Right ventricle myocardium inferior (tissue), 1 donor: ENCODE results near the gene IL36B. TPM values are rescaled to one million over a fixed set of nuclear protein-coding genes. Genes with fewer than 3 reads are reported as not detected.
"Not testable (repeated sequence)": the region's sequence is repeated elsewhere in the genome, so short reads cannot be mapped to it uniquely, and the experiment has no call there.

Source experiments
- ATAC-seq: fragments of 200-7000 bp; cut with Tn5 transposase; one replicate; pipeline ENCODE4 v1.9.1; 2020; ENCODE audit warnings: mild to moderate bottlenecking, moderate library complexity
- DNase-seq: peaks from one replicate; pipeline ENCODE4 v3.0.0; 2021; ENCODE audit errors: missing footprints
- intact Hi-C: fragments of 100-400 bp; cut with DNase I; formaldehyde crosslinking; loops from one replicate; pipeline ENCODE4 v1.11.0; 2022
- long read RNA-seq: library from polyadenylated mRNA; unstranded; transcript quantifications from one replicate; pipeline ENCODE4 v2.0.0, GENCODE V29; 2021
- total RNA-seq: library from RNA; stranded (reverse); fragmentation: NEBNext Ultra II Directional; extraction: Animal tissue kit (Norgen Biotek cat#: 25700); gene quantifications from one replicate; pipeline ENCODE4 v1.2.1, GENCODE V29; 2021
- donor health status: DM: no; HTN: yes; CAD: no; lungs with severe emphysema.

The IL36B gene
- not detected for total RNA-seq
- long read RNA-seq = 0 reads

DNA sequence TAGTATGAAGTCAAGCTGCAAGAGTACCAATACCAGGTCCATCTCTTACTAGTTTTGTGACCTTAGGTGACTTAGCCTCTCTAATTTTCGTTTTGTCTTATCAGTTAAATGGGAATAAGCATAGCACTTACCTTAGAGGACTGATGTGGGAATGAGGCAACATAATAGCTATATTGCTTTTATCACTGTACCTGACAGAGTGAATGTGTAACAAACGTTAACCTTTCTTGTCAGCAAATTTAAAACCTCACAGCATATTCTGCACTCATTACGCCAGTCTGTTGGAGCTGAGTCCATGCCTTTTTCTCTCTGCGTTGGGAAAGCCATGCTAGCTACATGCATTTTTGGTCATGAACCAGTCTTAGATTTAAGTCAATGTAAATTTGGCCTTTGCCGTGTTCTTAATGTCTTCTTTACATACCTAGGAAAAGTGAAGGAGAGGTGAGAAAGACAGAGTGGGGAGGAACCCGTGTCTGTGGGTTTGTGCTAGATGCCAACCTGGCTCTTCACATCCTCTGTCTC lies at the start of gene IL36B:
Gene IL36B (minus strand): TSS at position 472 of the 522 bp plus-strand sequence.
- DNase-seq (no peak), ATAC-seq (no peak)
- intact Hi-C loops = no loop called here

DNA sequence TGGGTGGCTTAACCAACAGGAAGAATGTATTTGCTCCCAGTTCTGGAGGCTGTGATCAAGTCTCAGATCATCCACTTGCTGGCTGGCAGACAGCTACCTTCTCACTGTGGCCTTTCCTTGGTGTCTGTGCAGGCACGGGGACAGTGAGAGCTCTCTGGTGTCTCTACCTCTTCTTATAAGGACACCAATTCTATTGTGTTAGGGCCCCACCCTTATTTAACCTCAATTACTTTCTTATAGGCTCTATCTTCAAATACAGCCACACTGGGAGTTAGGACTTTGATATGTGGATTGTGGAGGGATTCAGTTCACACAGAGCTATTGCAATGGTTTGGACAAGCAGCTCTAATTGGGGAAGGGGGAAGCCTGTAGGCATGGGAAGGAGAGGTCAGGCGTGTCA lies 49.5 kb upstream of the IL36B start:
- ATAC-seq (no peak), DNase-seq (no peak)
- intact Hi-C loops = no loop called here

DNA sequence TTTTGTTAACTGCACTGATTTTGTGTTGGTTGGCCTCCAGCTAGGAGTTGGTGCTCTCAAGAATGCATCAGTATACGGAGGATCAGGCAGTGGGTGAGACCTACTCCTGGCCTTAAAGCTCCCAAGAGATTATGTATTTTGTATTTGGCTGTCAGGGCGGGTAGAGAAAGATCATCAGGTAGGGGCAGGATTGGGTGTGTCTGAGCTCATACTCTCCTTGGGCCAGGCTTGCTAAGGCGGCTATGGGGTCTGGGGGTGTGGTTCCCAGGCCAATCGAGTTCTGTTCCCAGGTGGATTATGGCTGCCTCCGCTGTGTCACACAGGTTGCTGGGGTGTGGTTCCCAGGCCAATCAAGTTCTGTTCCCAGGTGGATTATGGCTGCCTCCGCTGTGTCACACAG lies 45.9 kb upstream of the IL36B start:
- intact Hi-C loops = no loop called here
- DNase-seq (no peak), ATAC-seq (no peak)

DNA sequence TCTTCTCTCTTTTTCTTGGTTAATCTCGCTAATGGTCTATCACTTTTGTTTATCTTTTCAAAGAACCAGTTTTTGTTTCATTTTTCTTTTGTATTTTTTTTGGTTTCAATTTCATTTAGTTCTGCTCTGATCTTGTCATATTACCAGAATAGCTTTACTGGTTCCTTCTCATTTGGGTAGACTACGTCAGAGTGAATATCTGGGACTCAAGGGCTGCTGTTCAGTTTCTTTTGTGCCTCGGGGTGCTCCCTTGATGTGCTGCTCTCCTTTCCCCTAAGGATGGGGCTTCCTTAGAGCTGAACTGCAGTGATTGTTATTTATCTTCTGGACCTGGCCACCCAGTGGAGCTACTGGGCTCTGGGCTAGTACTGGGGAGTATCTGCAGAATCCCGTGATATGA lies 45.4 kb upstream of the IL36B start:
- DNase-seq (no peak), ATAC-seq (no peak)
- intact Hi-C loops = no loop called here

DNA sequence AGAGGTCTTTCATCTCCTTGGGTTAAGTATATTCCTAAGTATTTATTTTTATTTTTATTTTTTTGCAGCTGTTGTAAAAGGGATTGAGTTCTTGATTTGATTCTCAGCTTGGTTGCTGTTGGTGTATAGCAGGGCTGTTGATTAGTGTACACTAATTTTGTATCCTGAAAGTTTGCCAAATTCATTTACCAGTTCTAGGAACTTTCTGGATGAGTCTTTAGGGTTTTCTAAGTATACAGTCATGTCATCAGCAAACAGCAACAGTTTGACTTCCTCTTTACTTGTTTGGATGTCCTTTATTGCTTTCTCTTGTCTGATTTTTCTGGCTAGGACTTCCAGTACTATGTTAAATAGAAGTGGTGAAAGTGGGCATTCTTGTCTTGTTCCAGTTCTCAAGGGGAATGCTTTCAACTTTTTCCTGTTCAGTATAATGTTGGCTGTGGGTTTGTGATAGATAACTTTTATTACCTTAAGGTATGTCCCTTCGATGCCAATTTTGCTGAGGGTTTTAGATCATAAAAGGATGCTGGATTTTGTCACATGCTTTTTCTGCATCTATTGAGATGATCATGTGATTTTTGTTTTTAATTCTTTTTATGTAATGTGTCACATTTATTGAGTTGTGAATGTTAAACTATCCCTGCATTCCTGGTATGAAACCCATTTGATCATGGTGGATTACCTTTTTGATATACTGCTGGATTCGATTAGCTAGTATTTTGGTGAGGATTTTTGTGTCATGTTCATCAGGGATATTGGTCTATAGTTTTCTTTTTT lies 44.4 kb upstream of the IL36B start:
- DNase-seq, ATAC-seq, intact Hi-C loops: not testable (repeated sequence)

DNA sequence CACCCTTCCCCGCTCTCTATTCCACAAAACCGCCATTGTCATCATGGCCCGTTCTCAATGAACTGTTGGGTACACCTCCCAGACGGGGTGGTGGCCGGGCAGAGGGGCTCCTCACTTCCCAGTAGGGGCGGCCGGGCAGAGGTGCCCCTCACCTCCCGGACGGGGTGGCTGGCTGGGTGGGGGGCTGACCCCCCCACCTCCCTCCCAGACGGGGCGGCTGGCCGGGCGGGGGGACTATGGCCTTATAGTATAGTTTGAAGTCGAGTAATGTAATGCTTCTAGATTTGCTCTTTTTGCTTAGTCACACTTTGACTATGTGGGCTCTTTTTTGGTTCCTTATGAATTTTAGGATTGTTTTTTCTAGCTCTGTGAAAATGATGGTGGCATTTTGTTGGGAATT lies 43.6 kb upstream of the IL36B start:
- DNase-seq, intact Hi-C loops, ATAC-seq: not testable (repeated sequence)

DNA sequence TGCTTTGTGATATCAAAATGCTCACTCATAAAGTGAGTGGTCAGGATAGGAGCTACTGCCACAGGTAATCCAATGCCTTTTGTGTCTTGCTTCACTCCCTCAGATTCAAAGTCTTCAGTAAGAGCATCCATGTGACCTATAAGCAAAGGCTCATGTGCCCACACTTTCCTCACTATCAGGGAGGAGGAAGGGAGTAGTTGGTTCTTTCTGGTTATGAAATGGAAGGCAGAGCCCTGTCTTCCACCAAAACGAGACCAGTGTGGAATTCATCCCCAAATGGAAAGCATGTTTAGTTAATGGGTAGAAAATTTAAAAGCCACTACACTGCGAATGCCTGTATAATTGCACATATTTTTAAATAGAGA lies 40.9 kb upstream of the IL36B start:
- intact Hi-C loops = no loop called here
- no peak for ATAC-seq
- no peak for DNase-seq

DNA sequence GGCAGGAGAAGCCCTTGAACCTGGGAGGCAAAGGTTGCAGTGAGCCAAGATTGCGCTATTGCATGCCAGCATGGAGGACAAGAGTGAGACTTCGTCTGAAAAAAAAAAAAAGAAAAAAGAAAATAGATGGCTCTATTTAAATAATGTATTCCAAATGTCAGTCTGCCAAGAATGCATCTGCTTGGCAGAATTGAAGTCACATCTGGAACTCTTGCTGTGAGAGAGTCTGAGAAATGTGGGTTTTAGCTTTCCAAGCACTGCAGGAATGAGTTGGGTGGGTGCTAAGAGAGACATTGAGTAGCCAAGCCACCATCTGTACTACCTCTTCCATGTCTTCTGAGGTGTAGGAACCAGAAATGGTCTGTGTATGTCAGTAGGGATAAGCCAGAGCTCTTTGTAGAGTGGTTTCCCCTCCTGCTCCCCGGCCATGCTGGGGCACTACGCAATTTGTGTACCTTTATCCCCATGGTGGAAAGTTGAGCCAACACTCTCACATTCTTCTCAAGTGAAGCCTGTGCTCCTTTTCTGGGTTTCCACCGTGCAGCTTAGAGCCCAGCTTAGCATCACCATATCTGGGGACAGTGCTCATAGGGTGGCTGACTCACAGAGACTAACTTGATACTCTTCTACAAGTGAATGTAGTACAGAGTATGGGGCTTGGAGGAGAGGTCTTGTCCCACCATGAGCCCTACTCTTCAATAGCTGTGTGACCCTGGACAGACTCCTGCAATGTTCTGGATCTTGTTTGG lies 40.4 kb upstream of the IL36B start:
- DNase-seq (no peak), ATAC-seq (no peak)
- intact Hi-C loops = no loop called here

DNA sequence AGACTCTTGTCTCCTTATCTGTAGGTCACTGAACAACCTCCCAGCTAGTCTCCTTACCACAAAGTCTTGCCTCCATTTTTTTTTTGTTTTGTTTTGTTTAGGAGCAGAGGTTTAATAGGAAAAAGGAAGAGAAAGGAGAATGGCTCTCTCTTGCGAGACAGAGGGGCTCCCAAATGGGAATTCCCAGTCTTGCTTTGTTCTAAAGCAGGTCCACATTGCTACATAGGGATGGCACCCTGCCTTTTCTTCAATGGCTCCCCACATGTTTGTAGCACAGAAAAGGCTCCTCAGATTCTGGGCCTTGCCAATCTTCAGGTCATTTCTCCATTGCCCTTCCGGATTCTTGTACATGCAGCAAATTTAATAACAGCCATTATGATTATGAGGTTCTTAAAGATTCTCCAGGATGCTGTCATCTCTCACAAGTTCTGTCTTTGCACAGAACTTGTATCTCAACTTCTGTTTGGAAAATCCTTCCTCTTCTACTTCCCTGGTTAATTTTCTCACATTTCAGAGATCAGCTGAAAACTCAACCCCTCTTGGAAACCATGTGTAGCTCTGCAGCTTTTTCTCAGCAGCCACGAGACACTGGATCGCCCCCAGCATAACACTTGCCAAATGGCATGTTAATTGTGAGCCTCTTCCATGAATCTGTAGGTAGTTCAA lies 38.7 kb upstream of the IL36B start:
- DNase-seq (no peak), ATAC-seq (no peak)
- intact Hi-C loops = no loop called here

DNA sequence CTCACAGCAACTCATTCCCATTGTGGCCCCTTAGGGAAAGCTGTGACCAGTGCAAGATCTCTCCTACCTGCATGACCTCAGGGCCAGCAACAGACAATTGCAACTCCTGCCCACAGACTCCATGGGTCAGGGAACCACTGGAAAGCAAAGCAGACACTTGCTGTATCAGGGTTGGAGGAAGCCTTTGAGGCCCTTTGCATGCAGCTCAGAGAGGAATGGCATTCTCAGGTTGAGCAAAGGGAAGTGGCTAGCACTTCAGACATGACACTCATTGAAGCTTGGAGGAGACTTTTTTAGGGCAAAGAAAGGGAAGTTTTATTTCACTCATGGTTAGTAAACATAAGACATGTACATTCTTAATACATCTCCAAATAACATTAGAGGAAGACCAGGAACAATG lies 37.2 kb upstream of the IL36B start:
- intact Hi-C loops = no loop called here
- ATAC-seq (no peak), DNase-seq (no peak)

DNA sequence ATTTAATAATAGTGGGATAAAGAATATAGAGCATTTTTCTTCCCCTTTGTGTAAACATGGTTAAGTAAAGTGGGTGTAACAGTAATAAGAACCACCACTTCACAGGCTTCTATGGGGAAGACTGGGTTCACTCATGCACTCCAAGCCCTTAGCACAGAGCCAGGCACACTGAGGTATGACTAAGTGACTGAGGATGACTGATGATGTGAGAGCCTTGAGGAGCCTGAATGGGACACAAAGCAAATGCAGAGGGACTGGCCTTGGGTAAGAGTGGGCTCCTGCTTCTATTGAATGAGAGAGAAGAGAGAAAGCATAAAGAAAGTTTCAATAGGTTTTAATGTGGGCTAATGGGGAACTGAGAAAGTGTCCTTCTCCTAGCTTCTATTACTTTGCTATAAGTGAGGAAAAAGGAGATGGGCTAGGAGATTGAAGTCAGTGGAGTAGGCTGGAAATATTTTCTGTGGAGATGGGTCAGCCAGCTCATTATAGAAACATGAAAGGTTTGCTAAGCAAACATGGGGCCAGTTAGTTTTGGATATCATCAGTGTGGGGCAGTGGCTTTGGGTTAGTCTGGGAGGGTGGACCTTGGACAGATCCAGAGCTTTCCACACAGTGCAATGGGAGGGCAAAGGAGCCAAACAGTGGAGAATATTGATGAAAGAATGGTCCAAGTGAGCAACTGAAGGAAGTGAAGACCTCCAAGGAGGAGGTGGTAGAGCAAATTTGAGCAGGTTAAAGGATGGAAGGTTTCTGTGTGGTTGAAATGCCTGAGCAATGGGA lies 35.7 kb upstream of the IL36B start:
- intact Hi-C loops = no loop called here
- DNase-seq = no peak
- ATAC-seq = no peak

DNA sequence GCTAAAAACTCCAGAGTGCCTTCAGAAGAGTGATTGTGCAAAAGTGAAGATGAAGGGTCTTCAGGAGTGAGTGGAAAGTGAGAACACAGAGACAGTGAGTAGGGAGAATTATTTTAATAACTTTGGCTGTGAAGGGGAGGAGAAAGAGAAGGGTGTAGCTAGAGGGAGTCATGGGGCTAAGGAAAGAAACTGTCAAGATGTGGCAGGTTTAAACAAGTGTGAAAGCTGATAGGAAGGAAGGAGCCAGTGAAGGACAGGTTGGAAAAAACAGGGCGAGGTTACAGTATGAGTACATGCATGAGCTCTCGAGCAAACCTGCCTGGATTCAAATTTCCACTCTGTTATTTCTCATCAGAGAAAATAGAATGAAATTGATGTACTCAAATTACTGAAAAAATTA lies 32.9 kb upstream of the IL36B start:
- DNase-seq = no peak
- intact Hi-C loops = no loop called here

DNA sequence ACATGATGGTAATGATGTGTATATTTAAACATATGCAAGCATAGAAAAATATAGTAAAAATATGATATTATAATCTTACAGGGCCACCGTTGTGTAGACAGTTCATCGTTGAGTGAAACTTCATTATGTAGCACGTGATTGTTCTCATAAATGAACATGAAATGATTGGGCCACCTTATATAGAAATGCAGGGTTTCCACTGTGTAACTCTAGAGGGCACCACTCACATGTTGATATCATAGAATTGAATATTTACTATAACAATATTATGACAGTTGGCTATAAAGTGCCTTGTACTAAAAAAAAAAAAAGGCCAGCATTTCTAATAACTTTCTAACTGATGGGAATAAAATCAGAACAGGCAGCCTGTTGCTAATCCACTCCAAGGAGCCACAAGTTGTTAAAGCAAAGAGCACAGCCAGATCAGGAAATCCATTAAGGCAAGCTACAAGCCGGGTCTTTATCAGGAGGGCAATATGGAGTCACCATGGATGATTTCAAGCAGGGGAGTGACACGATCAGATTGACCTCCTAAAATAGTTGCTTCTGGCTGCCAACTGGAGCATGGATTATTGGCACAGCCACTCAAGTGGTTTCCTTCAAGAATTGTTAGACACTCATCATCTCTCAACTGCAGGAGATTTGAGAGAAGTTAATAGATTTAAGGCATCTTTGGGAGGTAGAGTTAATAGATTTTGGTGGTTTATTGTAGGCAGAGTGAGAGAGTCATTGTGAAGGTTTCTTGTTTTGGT lies 31.8 kb upstream of the IL36B start:
- intact Hi-C loops = no loop called here

More for the DNA sequence above, 32.9 kb upstream of the IL36B start:
- ATAC-seq = no peak

DNA sequence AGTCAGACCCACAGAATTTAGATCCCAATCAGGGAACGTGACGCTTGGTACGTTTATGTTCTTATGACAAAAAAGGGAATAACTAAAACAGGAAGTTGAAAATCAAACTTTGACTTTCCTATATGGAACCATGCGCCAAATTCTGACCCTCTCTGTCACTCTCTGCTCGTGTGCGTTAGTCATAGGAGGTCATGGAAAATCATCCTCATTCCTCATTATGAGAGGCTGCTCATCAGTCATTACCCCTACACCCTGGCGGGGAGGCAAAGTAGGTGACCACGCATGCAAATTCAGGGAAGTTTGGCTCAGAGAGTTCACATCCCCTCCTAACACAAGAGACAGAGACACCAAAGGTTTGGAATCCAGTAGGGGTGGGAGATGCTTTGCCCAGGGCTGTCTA lies 30.6 kb upstream of the IL36B start:
- ATAC-seq (no peak), DNase-seq (no peak)
- intact Hi-C loops = no loop called here

More for the DNA sequence above, 31.8 kb upstream of the IL36B start:
- no peak for DNase-seq
- ATAC-seq = no peak

DNA sequence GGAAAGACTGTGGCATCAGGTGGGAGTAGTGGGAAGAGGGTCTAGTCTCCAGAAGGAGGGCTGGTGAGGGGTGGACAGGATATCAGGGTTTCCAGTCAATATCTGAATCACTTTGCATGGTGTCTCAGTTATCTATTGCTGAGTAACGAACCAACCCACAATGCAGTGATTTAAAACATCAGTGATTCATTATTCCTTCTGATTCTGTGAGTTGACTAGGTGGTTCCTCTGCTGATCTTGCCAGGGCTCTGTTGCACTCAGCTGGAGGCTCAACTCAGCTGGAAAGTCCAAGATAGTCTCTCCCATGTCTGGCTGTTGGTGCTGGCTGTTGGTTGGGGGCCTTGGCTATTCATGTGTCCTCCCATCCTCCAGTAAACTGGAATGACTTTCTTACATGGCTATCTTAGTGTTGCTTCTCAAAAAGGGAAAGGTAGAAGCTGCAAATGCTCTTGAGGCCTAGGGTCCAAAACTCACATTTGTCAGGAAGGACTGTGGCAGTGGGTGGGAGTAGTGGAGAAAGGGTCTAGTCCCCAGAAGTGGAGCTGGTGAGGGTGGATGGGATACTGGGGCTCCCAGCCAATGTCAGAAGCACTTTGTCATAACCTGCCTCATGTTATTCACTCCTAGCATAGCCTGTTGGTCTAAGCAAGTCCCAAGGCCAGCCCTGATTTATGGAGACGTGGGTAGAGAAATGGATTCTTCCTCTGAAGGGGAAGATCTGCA lies 29.0 kb upstream of the IL36B start:
- intact Hi-C loops = no loop called here
- no peak for DNase-seq
- ATAC-seq = no peak

DNA sequence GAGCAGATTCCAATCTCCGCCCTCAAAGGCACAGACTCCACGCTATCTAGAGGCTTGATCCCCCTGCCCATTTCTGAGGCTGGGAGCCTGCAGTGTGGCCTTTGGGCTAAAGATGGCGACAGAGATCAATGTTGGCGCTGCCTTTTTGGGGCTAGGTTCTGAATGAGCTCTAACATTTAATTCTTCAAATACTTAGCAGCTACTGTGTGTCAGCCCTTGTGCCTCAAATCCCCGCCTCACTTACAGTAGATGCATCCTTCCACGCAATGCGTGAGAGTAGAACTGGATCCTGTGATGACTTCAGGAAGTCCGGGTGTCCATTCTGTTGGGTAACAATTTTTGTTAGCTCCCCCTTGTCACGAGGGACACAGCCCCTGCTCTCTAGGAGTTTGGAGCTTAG lies 27.5 kb upstream of the IL36B start:
- ATAC-seq = peak; percentile 42

DNA sequence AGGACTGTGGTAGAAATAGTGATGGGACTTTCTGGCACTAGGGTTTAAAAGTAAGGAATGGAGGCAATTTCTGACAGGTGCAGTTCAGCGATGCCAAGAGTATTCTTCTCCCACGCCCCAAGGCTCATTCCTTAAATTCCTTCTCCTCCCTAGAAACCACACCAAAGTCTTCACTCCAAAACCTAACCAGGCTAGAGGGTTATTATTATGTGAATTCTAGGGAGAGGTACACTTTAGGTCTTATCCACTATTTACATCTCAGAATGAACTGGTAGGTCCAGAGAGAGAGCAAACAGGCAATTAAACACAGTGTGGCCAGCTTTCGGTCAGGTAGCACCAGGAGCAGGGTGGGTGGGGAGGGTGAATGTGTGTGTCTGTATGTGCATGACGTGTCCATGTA lies 26.5 kb upstream of the IL36B start:
- intact Hi-C loops = no loop called here
- DNase-seq = no peak
- ATAC-seq = no peak

More for the DNA sequence above, 27.5 kb upstream of the IL36B start:
- intact Hi-C loops = no loop called here
- no peak for DNase-seq
